Endothelial cell of hepatic sinusoid (primary cell): ENCODE data around the gene CEP126.

Experiments
- in situ Hi-C: cut with HindIII; loops from 2 replicates; pipeline ENCODE4 v1.10.0; 2017; ENCODE audit warnings: low sequenced_read_pairs

CEP126 gene

GRCh38 chr11:102007567-102008437 lies 93.0 kb downstream of the CEP126 start:
- in situ Hi-C loops, result loop anchor here (5.0 kb wide), 2 partner anchors 76 to 141 kb away; no protein-coding TSS in a partner anchor

- in situ Hi-C loops, result no loop called here
These were observed 96.1 kb downstream of the CEP126 start for GRCh38 chr11:102010776-102011494.

- in situ Hi-C loops, result no loop called here
These were observed 98.1 kb downstream of the CEP126 start for GRCh38 chr11:102012946-102013345.

GRCh38 chr11:102014756-102015155 lies 99.9 kb downstream of the CEP126 start:
- in situ Hi-C loops, result no loop called here

GRCh38 chr11:102017026-102017425 lies 102.2 kb downstream of the CEP126 start:
- in situ Hi-C loops, result no loop called here

GRCh38 chr11:102026217-102026616 lies 111.4 kb downstream of the CEP126 start:
- in situ Hi-C loops, result no loop called here

- in situ Hi-C loops, result no loop called here
These were observed 112.1 kb downstream of the CEP126 start for GRCh38 chr11:102026959-102027358.

GRCh38 chr11:102036757-102037156 lies 121.9 kb downstream of the CEP126 start:
- in situ Hi-C loops, result no loop called here

GRCh38 chr11:102046841-102047240 lies 132.0 kb downstream of the CEP126 start:
- in situ Hi-C loops, result no loop called here

- in situ Hi-C loops, result no loop called here
These were observed 132.6 kb downstream of the CEP126 start, which contains the start of gene CFAP300 for GRCh38 chr11:102047305-102047924. TSS of gene CFAP300 (plus strand) at chr11:102047437. CDS start at chr11:102047471, 34 bp downstream.
